ENCODE results near the gene FOS.

The FOS gene

GRCh38 chr14:75322746-75323145 lies 44.1 kb downstream of the FOS start:
- no peak for DNase-seq

- no peak for DNase-seq
Measured at GRCh38 chr14:75323571-75323970, 44.9 kb downstream of the FOS start.

GRCh38 chr14:75328558-75329155 lies 50.0 kb downstream of the FOS start:
- no peak for DNase-seq

- no peak for DNase-seq
Measured at GRCh38 chr14:75329369-75329768, 50.7 kb downstream of the FOS start.

- DNase-seq = no peak
Measured at GRCh38 chr14:75331471-75331870, 52.8 kb downstream of the FOS start.
